Activated CD4-positive, CD25-positive, alpha-beta regulatory T cell treated with anti-CD3 and anti-CD28 coated beads, Interleukin-2, amount 50 U/mL, for 16 hours (primary cell): Measurements from ENCODE around the gene NR1I3.
"Not testable (repeated sequence)": the region's sequence is repeated elsewhere in the genome, so short reads cannot be mapped to it uniquely, and the experiment has no call there.

Experiments
- DNase-seq: peaks from one replicate; pipeline ENCODE4 v3.0.0-alpha.2; 2020; ENCODE audit warnings: low read depth, low spot score

The NR1I3 gene

GRCh38 chr1:161238039-161238473 is at the start of gene NR1I3:
Gene NR1I3 (minus strand): TSS chr1:161238203. CDS start chr1:161236565, 1,638 bp downstream.
- DNase-seq = no peak

- no peak for DNase-seq
Measured at GRCh38 chr1:161287482-161288054, 49.6 kb upstream of the NR1I3 start.

GRCh38 chr1:161285521-161285920 is 47.5 kb upstream of the NR1I3 start:
- no peak for DNase-seq

- no peak for DNase-seq
Measured at GRCh38 chr1:161285113-161285512, 47.1 kb upstream of the NR1I3 start.

GRCh38 chr1:161282991-161283390 is 45.0 kb upstream of the NR1I3 start:
- no peak for DNase-seq

- no peak for DNase-seq
Measured at GRCh38 chr1:161274874-161275273, 36.9 kb upstream of the NR1I3 start.

GRCh38 chr1:161273402-161273801 is 35.4 kb upstream of the NR1I3 start:
- DNase-seq = no peak

- DNase-seq = no peak
Measured at GRCh38 chr1:161267321-161267720, 29.3 kb upstream of the NR1I3 start.

- no peak for DNase-seq
Measured at GRCh38 chr1:161266836-161267235, 28.8 kb upstream of the NR1I3 start.

- DNase-seq = no peak
Measured at GRCh38 chr1:161266202-161266601, 28.2 kb upstream of the NR1I3 start.

- DNase-seq = no peak
Measured at GRCh38 chr1:161265305-161265704, 27.3 kb upstream of the NR1I3 start.

GRCh38 chr1:161261261-161262235 is 23.5 kb upstream of the NR1I3 start:
- no peak for DNase-seq

GRCh38 chr1:161260376-161261260 is 22.6 kb upstream of the NR1I3 start:
- DNase-seq = no peak

GRCh38 chr1:161259765-161260164 is 21.8 kb upstream of the NR1I3 start:
- DNase-seq = no peak

GRCh38 chr1:161259345-161259702 is 21.3 kb upstream of the NR1I3 start:
- DNase-seq = no peak

GRCh38 chr1:161258439-161259344 is 20.7 kb upstream of the NR1I3 start, which contains the start of gene PCP4L1:
Gene PCP4L1 (plus strand): TSS chr1:161258745. CDS start chr1:161258975, 230 bp downstream.
- DNase-seq = peak; percentile 4

- not testable (repeated sequence) for DNase-seq
Measured at GRCh38 chr1:161257109-161257508, 19.1 kb upstream of the NR1I3 start.

- DNase-seq = not testable (repeated sequence)
Measured at GRCh38 chr1:161255955-161256520, 18.0 kb upstream of the NR1I3 start.

GRCh38 chr1:161255302-161255701 is 17.3 kb upstream of the NR1I3 start:
- not testable (repeated sequence) for DNase-seq

GRCh38 chr1:161251579-161251978 is 13.6 kb upstream of the NR1I3 start:
- DNase-seq = no peak
